HCT116 (cell line): Measurements from ENCODE around the gene TCF7.

Source experiments
- CEBPB ChIP-seq: IDR thresholded peaks from 2 replicates; pipeline ENCODE4 v1.6.1; 2012; ENCODE audit warnings: low read depth
- CTCF ChIP-seq, 3 experiments: fragments of 200-600 bp in 1 of 3; sonication (generic) in 1 of 3; IDR thresholded peaks in 2 of 3; conservative IDR thresholded peaks in 1 of 3; 2 replicates each; pipeline ENCODE4 v1.5.1; 2012 to 2017; ENCODE audit warnings: low read depth in 2 of 3, low read length in 2 of 3, antibody characterized with exemption in 1 of 3, borderline replicate concordance in 1 of 3, control low read depth in 1 of 3, mild to moderate bottlenecking in 1 of 3, mixed read lengths in 1 of 3, mixed run types in 1 of 3, moderate library complexity in 1 of 3; ENCODE audit not compliant: insufficient read depth in 1 of 3
- JUND ChIP-seq: IDR thresholded peaks from 2 replicates; pipeline ENCODE4 v1.6.1; 2012
- POLR2A ChIP-seq: IDR thresholded peaks from 2 replicates; pipeline ENCODE4 v1.7.0; 2011; ENCODE audit warnings: borderline replicate concordance; ENCODE audit not compliant: insufficient read depth, insufficient read length; ENCODE audit errors: extremely low read depth
- POLR2AphosphoS5 ChIP-seq: IDR thresholded peaks from 2 replicates; pipeline ENCODE4 v1.6.1; 2011; ENCODE audit warnings: mild to moderate bottlenecking, low read depth, low read length, moderate library complexity
- REST ChIP-seq: IDR thresholded peaks from 2 replicates; pipeline ENCODE4 v1.6.1; 2012; ENCODE audit warnings: low read depth
- SIN3A ChIP-seq: IDR thresholded peaks from 2 replicates; pipeline ENCODE4 v1.6.1; 2012; ENCODE audit warnings: low read depth
- TCF7L2 ChIP-seq: IDR thresholded peaks from 2 replicates; pipeline ENCODE4 v1.7.0; 2011; ENCODE audit warnings: borderline replicate concordance, inconsistent platforms; ENCODE audit not compliant: insufficient read depth, insufficient read length; ENCODE audit errors: extremely low read depth
- YY1 ChIP-seq: IDR thresholded peaks from 2 replicates; pipeline ENCODE4 v1.6.1; 2011; ENCODE audit warnings: low read length, low read depth, moderate library complexity, mild to moderate bottlenecking; ENCODE audit not compliant: insufficient replicate concordance; ENCODE audit errors: extremely low read depth
- ZFX ChIP-seq: fragments of 450-650 bp; IDR thresholded peaks from 2 replicates; pipeline ENCODE4 v1.6.1; 2017

GRCh38 chr5:134112726-134113362 is 1.6 kb upstream of the TCF7 start:
- TF ChIP-seq REST (no peak), TCF7L2 (no peak), SIN3A (no peak), CTCF (IDR thresholded peaks at IDR 0.05 in 2 of 3, conservative IDR thresholded peaks at IDR 0.05 in 1 of 3; ENCODE audit: borderline replicate concordance in 1 of 3, insufficient read depth in 1 of 3, low read depth in 2 of 3, low read length in 2 of 3) (no peak), POLR2A (no peak), YY1 (no peak), ZFX (no peak), CEBPB (no peak), JUND (no peak), POLR2AphosphoS5 (no peak)
